Medulla oblongata (tissue), 1 donor: ENCODE measurements around the gene TRDN.
"Not testable (repeated sequence)": the region's sequence is repeated elsewhere in the genome, so short reads cannot be mapped to it uniquely, and the experiment has no call there.

Experiments
- DNase-seq: peaks from one replicate; pipeline ENCODE4 v3.0.0-alpha.2; 2015; ENCODE audit errors: extremely low spot score

Gene TRDN

GRCh38 chr6:123629258-123629941, 7.3 kb downstream of the TRDN start:
- DNase-seq = no peak

DNA sequence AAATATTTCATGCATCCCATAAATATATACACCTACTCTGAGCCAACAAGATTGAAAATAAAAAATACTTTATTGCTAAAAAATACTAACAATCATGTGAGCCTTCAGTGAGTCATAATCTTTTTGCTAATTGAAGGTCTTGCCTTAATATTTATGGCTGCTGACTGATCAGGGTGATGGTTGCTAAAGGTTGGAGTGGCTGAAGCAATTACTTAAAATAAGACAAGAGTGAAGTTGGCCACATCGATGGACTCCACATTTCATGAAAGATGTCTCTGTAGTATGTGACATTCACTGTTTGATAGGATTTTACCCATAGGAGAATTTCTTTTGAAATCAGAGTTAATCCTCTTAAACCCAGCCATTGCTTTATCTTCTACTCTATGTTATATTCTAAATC, 11.1 kb downstream of the TRDN start:
- DNase-seq = no peak

DNA sequence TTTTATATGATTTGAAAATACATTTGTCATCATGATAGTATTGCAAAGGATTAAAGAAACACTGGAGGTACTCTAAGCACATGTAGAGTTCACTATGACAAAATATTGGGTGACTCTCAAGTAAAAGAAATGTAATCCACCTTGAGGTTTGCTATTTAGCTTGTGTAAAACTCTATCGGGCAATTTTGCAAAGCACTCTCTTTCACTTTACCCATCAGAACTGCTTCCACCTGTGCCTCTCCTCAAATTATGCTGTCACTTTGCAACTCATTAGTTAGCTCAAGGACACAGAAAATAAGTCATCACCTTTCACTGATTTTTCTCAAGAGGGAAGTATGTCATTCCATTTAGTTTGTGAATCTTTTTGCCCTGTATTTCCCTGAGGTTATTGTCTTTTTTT, 14.0 kb downstream of the TRDN start:
- DNase-seq = no peak

DNA sequence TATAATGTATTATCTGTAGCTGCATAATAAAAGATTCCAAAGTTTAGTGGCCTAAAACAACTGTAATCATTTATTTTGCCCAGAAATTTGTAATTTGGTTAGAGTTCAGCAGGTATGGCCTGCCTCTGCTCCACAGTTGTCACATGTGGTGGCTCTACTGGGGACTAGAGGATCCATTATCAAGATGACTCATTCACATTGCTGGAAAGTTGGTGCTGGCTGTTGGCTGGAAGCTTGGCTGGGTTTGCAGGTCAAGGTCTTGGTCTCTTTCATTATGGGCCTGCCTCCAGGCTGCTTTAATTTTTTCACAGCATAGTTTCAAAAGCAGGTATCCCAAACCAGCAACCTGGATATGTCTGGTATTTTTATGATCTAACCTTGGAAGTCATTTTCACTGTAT, 17.6 kb downstream of the TRDN start:
- DNase-seq = no peak

DNA sequence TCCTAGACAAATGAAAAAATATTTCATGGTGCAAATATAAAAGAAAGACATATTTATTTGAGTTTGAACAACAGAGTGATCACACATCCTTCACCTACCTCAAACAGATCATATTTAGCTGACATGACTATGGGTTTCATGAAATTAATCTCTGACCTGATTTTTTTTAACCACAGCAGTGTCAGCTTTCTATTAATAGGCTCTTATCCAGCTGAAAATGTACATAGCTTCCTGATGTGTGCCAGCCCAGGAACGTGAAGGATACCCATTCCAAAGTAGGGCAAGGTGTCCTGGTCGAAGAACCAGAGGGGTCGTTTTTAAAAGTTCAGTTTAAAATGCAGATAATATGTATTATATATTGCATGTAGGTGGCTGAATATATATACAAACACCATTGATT, 19.8 kb downstream of the TRDN start:
- no peak for DNase-seq

DNA sequence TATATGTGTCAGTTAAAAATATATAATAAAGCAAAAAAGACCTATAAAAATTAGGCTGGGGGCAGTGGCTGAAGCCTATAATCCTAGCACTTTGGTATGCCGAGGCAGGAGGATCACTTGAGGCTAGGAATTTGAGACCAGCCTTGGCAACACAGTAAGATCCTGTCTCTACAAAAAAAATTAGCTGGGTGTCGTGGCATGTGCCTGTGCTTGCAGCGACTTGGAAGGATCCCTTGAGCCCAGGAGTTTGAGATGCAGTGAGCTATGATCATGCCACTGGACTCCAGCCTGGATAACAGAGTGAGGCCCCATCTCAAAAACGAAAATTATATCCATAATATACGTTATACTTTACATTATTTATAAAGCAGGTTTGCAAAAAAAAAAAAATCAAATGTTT, 20.7 kb downstream of the TRDN start:
- no peak for DNase-seq

- DNase-seq = no peak
Measured at GRCh38 chr6:123610779-123611178, 26.0 kb downstream of the TRDN start.

- DNase-seq = no peak
Measured at GRCh38 chr6:123604067-123604466, 32.7 kb downstream of the TRDN start.

DNA sequence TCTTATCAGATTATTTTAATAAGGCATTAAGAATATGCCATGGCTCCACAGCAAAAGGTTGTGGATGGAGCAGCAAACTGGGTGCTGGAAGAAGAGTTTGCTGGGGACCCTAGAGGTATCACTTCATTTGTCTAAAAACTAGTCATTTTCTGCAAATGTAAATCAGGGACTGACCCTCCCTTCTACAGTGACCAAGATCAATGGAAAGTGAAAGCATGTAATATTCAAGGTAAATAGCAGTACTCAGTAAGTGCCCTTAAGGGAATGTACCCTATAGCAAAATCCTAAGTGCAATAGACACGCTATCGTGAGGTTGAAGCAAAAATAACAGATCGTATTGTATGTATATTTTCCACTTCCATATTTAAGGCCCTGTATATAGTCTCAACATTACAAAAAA, 38.7 kb downstream of the TRDN start:
- DNase-seq = no peak

DNA sequence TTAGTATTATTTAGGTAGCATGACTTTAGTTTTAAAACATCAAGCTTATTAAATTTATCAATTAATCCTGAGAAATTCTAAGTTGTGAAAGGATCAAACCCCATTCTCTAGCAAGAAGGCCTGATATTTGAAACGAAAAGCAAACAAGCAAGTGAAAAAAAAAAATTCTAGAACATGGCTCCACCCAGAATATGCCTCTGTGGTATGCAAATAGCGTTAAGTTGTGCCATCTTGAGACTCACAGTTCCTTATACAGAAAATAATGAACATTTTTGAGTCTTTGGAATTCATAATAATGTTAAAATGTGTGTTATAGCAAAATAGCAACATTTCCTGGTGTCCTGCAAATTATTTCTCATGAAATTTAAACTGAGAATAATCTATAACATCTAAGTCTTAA, 42.0 kb downstream of the TRDN start:
- DNase-seq = no peak

DNA sequence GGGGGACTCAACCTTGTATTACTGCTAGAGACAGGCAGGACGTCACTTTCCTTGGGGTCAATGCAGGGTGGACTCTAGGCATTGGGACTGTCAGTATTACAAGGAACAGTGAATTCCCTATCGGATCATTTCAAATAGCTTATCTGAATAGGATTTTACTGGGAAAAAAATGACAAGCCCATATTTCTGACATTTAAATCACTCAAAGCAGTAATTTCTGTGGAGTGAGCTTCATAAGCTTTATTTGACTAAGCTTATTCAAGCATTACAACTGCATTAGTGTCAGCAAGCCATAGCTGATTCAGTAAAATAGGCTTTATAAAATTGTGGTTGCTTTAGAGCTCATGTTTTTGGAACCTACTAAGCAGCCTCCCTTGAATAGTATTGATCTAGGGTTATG, 44.3 kb downstream of the TRDN start:
- no peak for DNase-seq

GRCh38 chr6:123589973-123590372, 46.8 kb downstream of the TRDN start:
- no peak for DNase-seq

- no peak for DNase-seq
Measured at GRCh38 chr6:123589317-123589716, 47.4 kb downstream of the TRDN start.

GRCh38 chr6:123588546-123588895, 48.2 kb downstream of the TRDN start:
- DNase-seq = no peak

DNA sequence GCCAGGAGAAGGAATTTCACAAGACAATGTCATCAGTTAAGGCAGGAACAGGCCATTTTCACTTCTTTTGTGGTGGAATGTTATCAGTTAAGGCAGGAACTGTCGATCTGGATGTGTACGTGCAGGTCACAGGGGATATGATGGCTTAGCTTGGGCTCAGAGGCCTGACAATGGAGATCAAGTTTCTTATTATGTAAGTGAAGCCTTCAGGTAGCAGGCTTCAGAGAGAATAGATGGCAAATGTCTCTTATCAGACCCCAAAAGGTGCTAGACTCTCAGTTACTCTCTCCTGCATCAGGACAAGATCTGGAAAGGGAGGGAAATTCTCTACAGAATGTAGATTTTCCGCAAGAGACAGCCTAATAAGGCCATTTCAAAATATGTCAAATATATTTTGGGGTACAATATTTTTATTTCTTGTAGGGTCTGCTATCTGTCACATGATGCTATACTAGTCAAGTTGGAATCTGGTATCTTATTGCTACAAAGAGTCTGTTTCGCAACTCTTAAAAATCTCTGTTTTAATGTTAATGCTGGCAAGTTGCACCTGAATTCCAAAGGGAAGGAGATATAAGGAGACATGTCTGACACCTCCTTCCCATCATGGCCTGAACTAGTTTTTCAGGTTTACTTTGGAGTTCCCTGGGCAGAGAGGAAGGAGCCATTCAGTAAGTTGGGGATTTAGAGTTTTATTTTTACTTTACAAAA, 48.8 kb downstream of the TRDN start:
- no peak for DNase-seq

DNA sequence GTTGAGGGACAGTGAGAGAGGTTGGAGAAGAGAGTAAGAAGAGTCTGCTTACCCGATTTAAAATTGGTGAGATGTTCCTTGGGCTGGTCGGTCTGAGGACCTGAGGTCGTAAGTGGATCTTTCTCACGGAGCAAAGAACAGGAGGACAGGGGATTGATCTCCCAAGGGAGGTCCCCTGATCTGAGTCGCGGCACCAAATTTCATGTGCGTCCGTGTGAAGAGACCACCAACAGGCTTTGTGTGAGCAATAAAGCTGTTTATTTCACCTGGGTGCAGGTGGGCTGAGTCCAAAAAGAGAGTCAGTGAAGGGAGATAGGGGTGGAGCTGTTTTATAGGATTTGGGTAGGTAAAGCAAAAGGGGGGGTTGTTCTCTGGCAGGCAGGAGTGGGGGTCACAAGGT, 49.3 kb downstream of the TRDN start:
- not testable (repeated sequence) for DNase-seq

- DNase-seq = no peak
Measured at GRCh38 chr6:123580331-123580730, 56.4 kb downstream of the TRDN start.

GRCh38 chr6:123575188-123575587, 61.6 kb downstream of the TRDN start:
- no peak for DNase-seq

DNA sequence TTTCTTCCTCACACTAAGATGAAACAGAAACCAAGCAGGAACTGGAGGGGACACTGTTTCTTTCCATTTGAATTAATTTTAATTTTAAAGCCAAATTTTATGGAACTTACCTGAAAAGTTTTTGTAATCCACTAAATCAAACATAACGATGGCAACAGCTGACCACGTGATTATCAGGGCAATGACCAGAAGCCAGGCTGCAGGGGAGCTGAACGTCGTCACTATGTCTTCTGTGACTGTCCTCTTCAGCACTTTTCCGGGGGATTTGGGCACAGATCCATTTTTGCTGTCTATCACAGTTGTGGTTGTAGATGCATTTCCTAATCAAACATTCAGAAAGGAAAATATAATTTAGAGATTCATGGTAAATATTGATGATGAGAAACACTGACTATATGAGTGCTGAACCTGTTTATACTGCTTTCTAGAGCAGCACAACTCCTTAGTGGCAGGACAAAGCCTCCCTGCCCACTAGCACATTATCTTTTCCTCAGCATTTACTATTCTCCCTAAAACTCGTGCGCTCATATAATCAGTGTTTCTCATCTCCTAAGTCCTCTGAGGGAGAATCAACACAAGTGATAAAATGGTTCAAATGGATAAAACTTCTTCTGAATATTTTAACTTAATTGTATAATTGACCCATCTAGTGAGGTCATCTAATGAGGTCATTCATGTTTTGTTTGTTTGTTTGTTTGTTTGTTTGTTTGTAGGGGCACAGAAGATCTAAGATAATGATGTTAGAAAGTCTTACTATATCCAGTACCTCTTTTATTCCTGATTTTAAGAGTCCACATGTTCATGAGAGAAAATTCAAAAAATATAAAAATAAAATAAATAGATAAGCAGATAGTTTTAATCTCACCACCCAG, 65.7 kb downstream of the TRDN start:
- peak; percentile 51 for DNase-seq

- DNase-seq = no peak
Measured at GRCh38 chr6:123569575-123569974, 67.2 kb downstream of the TRDN start.

GRCh38 chr6:123565529-123565928, 71.2 kb downstream of the TRDN start:
- no peak for DNase-seq

DNA sequence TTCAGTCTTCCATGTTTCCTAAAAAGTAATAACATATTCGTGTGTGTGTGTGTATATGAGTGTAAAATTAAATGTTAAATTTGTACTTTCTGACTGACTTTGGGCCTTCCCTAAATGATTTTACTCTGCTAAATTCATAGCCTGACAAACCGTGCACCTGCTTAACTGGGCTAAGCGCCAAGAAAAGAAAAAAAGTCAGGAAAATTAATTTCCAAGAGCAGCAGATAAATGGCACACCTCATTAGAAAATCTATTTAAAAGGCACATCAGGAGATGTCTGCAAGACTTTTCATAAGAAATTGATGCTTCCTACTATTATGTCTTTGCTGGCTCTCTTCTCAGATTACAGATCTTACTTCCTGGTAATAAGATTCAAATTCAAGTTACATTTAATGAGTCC, 72.4 kb downstream of the TRDN start:
- no peak for DNase-seq

DNA sequence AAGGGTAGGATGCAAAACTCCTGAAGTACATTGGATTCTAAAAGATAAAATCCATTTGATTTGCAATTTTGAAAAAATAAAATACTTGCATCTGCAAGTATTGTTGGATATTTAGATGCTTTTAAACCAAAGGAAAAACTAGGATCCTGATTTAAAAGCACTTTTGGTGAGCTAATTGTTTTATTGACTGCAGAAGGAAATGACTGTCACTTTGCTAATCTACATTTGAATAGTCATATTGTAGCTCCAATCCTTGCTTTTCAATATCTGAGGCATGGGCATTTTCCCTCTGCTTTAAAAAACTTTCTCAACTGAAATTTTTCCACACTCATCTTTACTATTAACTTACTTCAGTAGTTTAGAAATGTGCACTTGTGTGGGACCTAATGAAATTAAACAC, 74.1 kb downstream of the TRDN start:
- no peak for DNase-seq
